Measurements from ENCODE around the gene DNASE2B.

The DNASE2B gene

DNA sequence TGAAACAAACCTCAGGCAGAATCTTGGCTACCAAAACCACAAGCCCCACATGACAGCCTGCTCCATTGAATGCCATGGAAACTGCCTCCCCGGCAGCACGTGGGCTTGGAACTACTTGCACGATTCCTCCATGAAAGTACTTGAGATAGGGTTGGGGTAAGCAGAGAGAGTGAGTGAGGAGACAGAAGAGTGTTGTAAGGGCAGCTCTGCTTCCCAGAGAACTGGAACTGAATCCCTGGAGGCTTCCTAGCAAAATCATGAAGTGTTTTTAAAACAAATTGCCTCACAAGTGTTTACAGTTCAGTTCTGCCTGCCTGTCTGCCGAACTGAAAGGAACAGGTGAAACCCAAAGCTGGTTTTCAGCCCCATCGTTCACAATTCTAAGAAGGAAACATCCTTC, 35.3 kb upstream of the DNASE2B start:
- no peak overlapping the region for H3K4me3 ChIP-seq (ENCODE audit: low read depth in 1 of 2, low read length in 2 of 2)
- no peak overlapping the region for H3K27ac ChIP-seq (ENCODE audit: low read depth, low read length)
- H3K9ac ChIP-seq (ENCODE audit: low read length): no peak overlapping the region

DNA sequence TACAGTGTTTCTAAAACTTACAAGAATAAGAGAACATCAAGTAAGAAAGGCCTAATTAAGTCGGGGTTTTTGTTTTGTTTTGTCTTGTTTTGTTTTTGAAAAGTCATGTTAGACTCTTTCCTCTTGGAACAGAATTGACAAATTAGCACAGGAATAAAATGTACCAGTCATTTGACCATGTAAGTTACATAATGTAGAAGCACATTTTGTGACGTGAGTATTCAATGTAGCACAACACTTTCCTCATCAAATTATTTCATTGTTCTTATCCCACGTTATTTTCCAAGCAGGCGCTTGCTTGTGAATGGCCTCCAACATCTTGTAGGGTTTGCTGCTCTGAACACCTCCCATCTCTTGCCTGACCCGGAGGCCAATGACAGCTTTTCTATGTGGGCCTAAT, 34.7 kb upstream of the DNASE2B start:
- no peak overlapping the region for H3K4me3 ChIP-seq (ENCODE audit: low read depth in 1 of 2, low read length in 2 of 2)
- H3K9me3 ChIP-seq (ENCODE audit: low read length): no peaks in the 10 kb centered on the region
- no peaks in the 10 kb centered on the region for H3K36me3 ChIP-seq (ENCODE audit: insufficient read depth, low read length)
- H3K4me1 ChIP-seq (ENCODE audit: insufficient read depth, low read length): no peaks in the 10 kb centered on the region
- no peaks in the 10 kb centered on the region for H3K27me3 ChIP-seq (ENCODE audit: control insufficient read depth in 1 of 2, insufficient read depth in 2 of 2, low read length in 2 of 2)
- H3K9ac ChIP-seq (ENCODE audit: low read length): no peak overlapping the region
- H3K27ac ChIP-seq (ENCODE audit: low read depth, low read length): no peak overlapping the region

More for the DNA sequence above, 35.3 kb upstream of the DNASE2B start:
- Histone ChIP-seq H3K9me3 (ENCODE audit: low read length) (no peaks in the 10 kb centered on the region), H3K36me3 (ENCODE audit: insufficient read depth, low read length) (no peaks in the 10 kb centered on the region), H3K27me3 (ENCODE audit: control insufficient read depth in 1 of 2, insufficient read depth in 2 of 2, low read length in 2 of 2) (no peaks in the 10 kb centered on the region), H3K4me1 (ENCODE audit: insufficient read depth, low read length) (no peaks in the 10 kb centered on the region)

DNA sequence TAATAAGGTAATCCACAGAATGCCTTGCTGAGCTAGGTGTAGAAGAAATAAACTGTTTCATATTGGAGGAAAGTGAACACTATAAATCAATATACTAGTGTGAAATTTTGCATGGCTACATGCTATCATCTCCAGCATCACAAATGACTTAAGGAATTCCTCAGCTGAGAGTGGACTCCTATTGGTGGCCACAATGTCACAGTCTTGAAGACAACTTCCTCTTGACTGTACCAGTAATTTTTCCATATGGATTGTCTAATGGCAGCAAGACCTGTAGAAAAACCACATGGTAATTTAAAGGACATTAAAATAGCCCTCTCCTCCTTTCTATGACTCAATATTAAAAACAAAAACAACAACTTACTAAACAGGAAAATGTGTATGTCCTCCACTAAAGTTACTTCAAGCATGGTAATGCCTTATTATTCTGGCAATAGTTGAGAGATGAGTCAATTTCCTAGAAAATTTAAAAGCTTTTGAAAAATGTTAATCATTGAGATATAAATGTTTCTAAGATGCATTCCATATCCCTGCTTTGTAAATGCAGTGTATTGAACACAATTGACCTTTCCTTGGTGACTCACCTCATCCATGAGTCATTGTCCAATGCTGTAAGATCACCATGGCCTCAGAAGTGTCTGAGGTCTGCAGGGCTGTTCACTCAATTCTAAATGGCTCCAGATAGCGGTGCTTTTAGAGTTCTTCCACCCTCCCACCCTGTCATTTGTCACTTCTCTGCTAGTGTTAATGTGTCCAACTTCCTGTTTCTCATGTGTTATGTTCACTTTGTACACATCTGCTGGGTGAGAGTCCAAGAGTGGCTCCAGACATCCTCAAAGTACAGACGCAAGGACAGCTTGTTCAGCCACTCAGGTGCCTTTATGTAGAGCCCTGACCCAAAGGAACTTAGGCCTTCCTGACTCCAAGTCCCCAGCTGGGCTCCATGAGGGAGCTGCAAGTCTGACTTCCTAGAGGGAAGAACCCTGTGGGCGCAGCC, 32.8 kb upstream of the DNASE2B start:
- H3K4me3 ChIP-seq (ENCODE audit: low read depth in 1 of 2, low read length in 2 of 2): no peak overlapping the region
- H3K27me3 ChIP-seq (ENCODE audit: control insufficient read depth in 1 of 2, insufficient read depth in 2 of 2, low read length in 2 of 2): no peaks in the 10 kb centered on the region
- no peaks in the 10 kb centered on the region for H3K9me3 ChIP-seq (ENCODE audit: low read length)
- no peak overlapping the region for H3K9ac ChIP-seq (ENCODE audit: low read length)
- no peaks in the 10 kb centered on the region for H3K4me1 ChIP-seq (ENCODE audit: insufficient read depth, low read length)
- H3K36me3 ChIP-seq (ENCODE audit: insufficient read depth, low read length): no peaks in the 10 kb centered on the region
- no peak overlapping the region for H3K27ac ChIP-seq (ENCODE audit: low read depth, low read length)

DNA sequence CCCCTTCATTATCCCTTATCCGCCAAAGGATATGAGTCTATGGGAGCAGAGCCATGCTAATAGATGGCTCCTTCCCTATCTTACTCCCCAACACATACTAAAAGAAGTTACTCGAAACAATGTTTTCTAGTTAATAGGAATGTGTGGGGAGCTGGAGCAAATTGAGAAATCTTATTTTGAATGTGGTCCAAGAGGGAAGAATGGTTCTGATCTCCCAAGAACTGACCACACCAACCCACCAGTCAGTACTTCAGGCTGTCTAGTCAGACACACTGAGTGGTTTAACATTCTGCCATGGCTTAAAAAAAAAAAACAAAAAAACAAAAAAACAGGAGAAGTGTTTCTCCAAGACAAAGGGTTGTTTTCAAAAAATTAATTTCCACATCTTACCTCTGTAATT, 31.5 kb upstream of the DNASE2B start:
- Histone ChIP-seq H3K36me3 (ENCODE audit: insufficient read depth, low read length) (no peaks in the 10 kb centered on the region), H3K9ac (ENCODE audit: low read length) (no peak overlapping the region), H3K27me3 (ENCODE audit: control insufficient read depth in 1 of 2, insufficient read depth in 2 of 2, low read length in 2 of 2) (no peaks in the 10 kb centered on the region), H3K4me1 (ENCODE audit: insufficient read depth, low read length) (no peaks in the 10 kb centered on the region), H3K9me3 (ENCODE audit: low read length) (no peaks in the 10 kb centered on the region), H3K4me3 (ENCODE audit: low read depth in 1 of 2, low read length in 2 of 2) (no peak overlapping the region), H3K27ac (ENCODE audit: low read depth, low read length) (no peak overlapping the region)

DNA sequence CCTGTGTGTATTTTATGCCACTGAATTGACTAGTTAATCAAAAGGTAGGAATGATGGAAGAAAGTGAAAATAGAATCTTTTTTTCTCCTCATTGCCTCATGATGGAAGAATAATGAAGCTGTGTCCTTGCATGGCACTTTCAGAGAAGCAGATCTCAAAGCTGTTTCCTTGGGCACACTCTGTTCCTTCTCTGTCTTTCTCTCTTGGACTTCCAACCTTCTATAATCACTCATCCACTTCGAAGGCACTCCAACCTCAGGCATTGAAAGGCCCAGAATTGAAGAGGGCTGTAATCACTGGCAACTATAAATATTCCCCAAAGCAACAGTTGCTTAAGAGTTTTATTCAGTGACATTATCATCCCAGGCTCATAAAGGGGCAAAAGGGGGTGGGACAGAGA, 31.1 kb upstream of the DNASE2B start:
- no peaks in the 10 kb centered on the region for H3K27me3 ChIP-seq (ENCODE audit: control insufficient read depth in 1 of 2, insufficient read depth in 2 of 2, low read length in 2 of 2)
- H3K4me3 ChIP-seq (ENCODE audit: low read depth in 1 of 2, low read length in 2 of 2): no peak overlapping the region
- H3K4me1 ChIP-seq (ENCODE audit: insufficient read depth, low read length): no peaks in the 10 kb centered on the region
- no peaks in the 10 kb centered on the region for H3K36me3 ChIP-seq (ENCODE audit: insufficient read depth, low read length)
- no peaks in the 10 kb centered on the region for H3K9me3 ChIP-seq (ENCODE audit: low read length)
- no peak overlapping the region for H3K27ac ChIP-seq (ENCODE audit: low read depth, low read length)
- H3K9ac ChIP-seq (ENCODE audit: low read length): no peak overlapping the region

DNA sequence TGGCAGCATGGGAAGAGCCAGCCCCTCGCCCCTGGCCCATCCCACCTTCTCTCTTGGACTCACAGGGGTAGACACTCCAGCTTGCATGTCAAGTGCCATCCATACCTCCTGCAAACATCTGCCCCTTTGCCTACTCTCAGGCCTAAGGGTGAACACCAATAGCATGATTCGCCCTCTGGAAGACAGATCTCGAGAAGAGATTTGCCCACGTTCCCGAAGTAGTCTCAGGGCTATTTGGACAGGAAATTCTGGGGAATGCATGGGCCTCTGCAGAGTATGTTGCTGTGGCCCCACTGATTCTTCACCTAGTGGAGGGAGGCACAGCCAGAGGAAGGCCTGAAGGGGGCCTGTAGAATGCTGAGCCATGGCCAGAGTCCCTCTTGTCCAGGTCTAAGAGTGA, 29.8 kb upstream of the DNASE2B start:
- no peaks in the 10 kb centered on the region for H3K36me3 ChIP-seq (ENCODE audit: insufficient read depth, low read length)
- H3K9me3 ChIP-seq (ENCODE audit: low read length): no peaks in the 10 kb centered on the region
- no peaks in the 10 kb centered on the region for H3K27me3 ChIP-seq (ENCODE audit: control insufficient read depth in 1 of 2, insufficient read depth in 2 of 2, low read length in 2 of 2)
- no peak overlapping the region for H3K9ac ChIP-seq (ENCODE audit: low read length)
- no peak overlapping the region for H3K27ac ChIP-seq (ENCODE audit: low read depth, low read length)
- no peaks in the 10 kb centered on the region for H3K4me1 ChIP-seq (ENCODE audit: insufficient read depth, low read length)
- no peak overlapping the region for H3K4me3 ChIP-seq (ENCODE audit: low read depth in 1 of 2, low read length in 2 of 2)

DNA sequence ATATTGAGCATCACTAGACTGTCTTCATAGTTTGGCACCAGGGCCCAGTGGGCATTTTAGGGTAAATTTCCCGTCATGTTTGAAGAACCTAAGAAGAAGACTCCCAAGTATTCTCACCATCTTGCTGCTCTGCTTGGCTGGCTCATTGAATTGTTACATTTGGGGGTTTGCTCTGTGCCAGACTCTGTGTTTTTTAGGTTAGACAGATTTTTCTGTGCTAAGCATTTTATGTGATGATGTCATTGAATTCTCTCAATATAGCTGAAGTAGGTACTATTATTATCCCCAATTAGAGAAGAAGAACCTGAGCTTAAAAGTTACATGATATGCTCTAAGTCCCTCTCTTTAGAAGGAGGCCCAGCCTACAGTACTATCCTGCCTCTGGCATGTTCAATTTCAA, 28.0 kb upstream of the DNASE2B start:
- no peak overlapping the region for H3K4me3 ChIP-seq (ENCODE audit: low read depth in 1 of 2, low read length in 2 of 2)
- H3K36me3 ChIP-seq (ENCODE audit: insufficient read depth, low read length): no peaks in the 10 kb centered on the region
- H3K27ac ChIP-seq (ENCODE audit: low read depth, low read length): no peak overlapping the region
- no peak overlapping the region for H3K9ac ChIP-seq (ENCODE audit: low read length)
- H3K9me3 ChIP-seq (ENCODE audit: low read length): no peaks in the 10 kb centered on the region
- peaks cover 8% of the 10 kb centered on the region for H3K4me1 ChIP-seq (ENCODE audit: insufficient read depth, low read length)
- H3K27me3 ChIP-seq (ENCODE audit: control insufficient read depth in 1 of 2, insufficient read depth in 2 of 2, low read length in 2 of 2): no peaks in the 10 kb centered on the region

DNA sequence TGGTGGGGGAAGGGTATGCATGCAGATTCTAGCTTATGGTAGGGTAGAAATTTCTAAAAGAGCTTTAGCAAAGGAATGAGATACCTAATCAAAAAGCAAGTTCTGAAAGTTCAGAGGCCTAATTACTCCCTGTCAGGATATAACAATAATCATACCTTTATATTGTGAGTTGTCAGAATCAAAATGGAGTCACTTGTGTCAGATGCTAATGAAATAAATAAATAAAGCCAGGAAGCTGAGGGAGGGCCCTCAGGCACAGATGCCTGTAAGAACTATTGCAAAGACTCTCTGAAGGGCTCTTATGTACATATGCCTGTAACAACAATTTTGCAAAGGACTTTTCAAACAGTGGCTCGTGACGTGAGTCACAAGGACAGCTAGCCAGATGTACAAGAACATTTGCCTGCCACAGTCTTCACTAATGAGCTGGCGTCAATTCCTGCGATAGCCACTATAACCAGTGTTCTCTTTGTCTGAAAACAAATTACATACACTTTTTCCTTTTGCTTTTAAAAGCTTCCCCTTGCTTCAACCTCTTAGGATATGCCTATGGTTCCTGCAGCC, 27.4 kb upstream of the DNASE2B start:
- no peaks in the 10 kb centered on the region for H3K36me3 ChIP-seq (ENCODE audit: insufficient read depth, low read length)
- no peaks in the 10 kb centered on the region for H3K9me3 ChIP-seq (ENCODE audit: low read length)

DNA sequence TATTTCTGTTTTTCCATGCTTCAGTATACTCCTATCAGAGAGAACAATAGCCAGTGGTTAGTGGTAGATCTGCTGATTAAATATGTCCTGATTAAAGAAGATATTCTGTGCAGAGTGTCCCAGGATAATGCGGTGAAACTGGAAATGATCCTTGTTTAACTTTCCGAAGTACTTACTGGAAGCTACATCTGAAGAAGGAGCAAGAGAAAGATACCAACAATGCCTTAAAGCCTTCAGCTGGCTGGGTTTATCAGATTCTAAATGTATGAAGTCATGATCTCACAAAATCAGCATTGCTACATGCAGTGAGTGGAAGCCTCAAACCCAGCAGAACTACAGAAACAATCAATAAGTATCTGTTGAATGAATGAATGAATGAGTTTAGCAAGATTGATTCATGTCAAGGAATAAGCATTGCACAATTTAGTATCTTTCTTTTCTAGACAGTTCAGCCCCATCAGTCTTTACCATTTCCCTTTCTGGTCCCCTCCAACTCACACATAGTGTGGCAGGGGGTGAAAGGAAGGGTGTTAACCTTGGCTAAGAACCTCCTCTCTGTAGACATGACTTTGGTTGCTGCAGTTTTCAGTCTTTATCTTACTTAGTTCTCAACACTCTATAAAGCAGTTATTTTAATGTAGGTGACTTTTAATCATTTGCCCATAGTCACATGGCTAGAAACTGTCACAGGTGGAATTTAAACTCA, 24.7 kb upstream of the DNASE2B start:
- H3K27ac ChIP-seq (ENCODE audit: low read depth, low read length): no peak overlapping the region
- no peak overlapping the region for H3K4me3 ChIP-seq (ENCODE audit: low read depth in 1 of 2, low read length in 2 of 2)
- H3K9ac ChIP-seq (ENCODE audit: low read length): no peak overlapping the region
- H3K4me1 ChIP-seq (ENCODE audit: insufficient read depth, low read length): peaks cover 22% of the 10 kb centered on the region
- no peaks in the 10 kb centered on the region for H3K9me3 ChIP-seq (ENCODE audit: low read length)
- no peaks in the 10 kb centered on the region for H3K36me3 ChIP-seq (ENCODE audit: insufficient read depth, low read length)
- no peaks in the 10 kb centered on the region for H3K27me3 ChIP-seq (ENCODE audit: control insufficient read depth in 1 of 2, insufficient read depth in 2 of 2, low read length in 2 of 2)

More for the DNA sequence above, 27.4 kb upstream of the DNASE2B start:
- Histone ChIP-seq H3K4me1 (ENCODE audit: insufficient read depth, low read length) (peaks cover 8% of the 10 kb centered on the region), H3K27me3 (ENCODE audit: control insufficient read depth in 1 of 2, insufficient read depth in 2 of 2, low read length in 2 of 2) (no peaks in the 10 kb centered on the region), H3K27ac (ENCODE audit: low read depth, low read length) (no peak overlapping the region), H3K4me3 (ENCODE audit: low read depth in 1 of 2, low read length in 2 of 2) (no peak overlapping the region), H3K9ac (ENCODE audit: low read length) (no peak overlapping the region)

DNA sequence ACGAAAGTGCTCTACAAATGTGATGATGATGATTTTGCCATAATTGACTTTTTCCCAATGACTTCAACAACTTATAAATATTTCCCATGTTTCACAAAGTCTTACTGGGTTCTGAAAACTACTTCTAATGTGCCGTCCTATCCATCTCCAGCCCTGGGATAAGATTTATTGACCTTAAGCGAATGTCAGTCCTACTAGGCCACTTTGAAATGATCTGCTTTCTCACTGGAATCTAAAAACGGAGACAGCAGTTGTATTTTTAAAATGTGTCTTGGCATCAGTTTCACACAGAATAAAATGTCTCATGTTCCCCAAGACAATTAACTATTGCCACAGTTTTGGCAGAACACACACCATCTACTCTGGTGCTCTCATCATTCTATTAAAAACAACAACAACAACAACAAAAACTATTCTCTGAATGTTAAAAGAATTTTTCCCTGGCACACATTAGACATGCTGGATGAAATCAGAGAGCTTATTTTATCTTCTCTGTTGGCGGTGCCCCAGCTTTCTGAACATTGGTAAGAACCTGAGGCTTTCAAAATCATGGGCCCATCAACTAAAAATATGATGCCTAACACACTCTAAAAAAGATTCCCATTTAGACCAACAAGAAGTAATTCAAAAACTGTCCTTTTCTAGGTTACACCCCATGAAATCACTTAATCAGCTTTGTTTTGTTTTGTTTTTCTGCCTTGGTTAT, 23.1 kb upstream of the DNASE2B start:
- H3K36me3 ChIP-seq (ENCODE audit: insufficient read depth, low read length): no peaks in the 10 kb centered on the region
- H3K9me3 ChIP-seq (ENCODE audit: low read length): no peaks in the 10 kb centered on the region
- no peak overlapping the region for H3K9ac ChIP-seq (ENCODE audit: low read length)
- peaks cover 22% of the 10 kb centered on the region for H3K4me1 ChIP-seq (ENCODE audit: insufficient read depth, low read length)
- no peaks in the 10 kb centered on the region for H3K27me3 ChIP-seq (ENCODE audit: control insufficient read depth in 1 of 2, insufficient read depth in 2 of 2, low read length in 2 of 2)
- H3K4me3 ChIP-seq (ENCODE audit: low read depth in 1 of 2, low read length in 2 of 2): no peak overlapping the region
- no peak overlapping the region for H3K27ac ChIP-seq (ENCODE audit: low read depth, low read length)

All from muscle layer of colon (tissue), 2 donors.